HG03354 (cell line): ENCODE measurements around the gene CLEC16A.
A peak's percentile ranks its signal among the peaks of the same experiment; 100 is the strongest.

Source experiments
- ATAC-seq: cut with Tn5 transposase; IDR thresholded peaks from one replicate; pipeline ENCODE4 v1.9.1; 2021; ENCODE audit warnings: mild to moderate bottlenecking; ENCODE audit not compliant: unreplicated experiment, poor library complexity, severe bottlenecking

CLEC16A gene

GRCh38 chr16:10982465-10983150 is 38.2 kb downstream of the CLEC16A start:
- peak; percentile 57 for ATAC-seq

GRCh38 chr16:10983159-10983558 is 38.8 kb downstream of the CLEC16A start:
- no peak for ATAC-seq

- ATAC-seq = no peak
Measured at GRCh38 chr16:10984509-10984908, 40.1 kb downstream of the CLEC16A start.

GRCh38 chr16:10987361-10988163 is 43.2 kb downstream of the CLEC16A start:
- ATAC-seq = no peak

GRCh38 chr16:10988164-10988803 is 43.9 kb downstream of the CLEC16A start:
- peak; percentile 59 for ATAC-seq

GRCh38 chr16:10988879-10989278 is 44.5 kb downstream of the CLEC16A start:
- no peak for ATAC-seq

- no peak for ATAC-seq
Measured at GRCh38 chr16:10989559-10989958, 45.2 kb downstream of the CLEC16A start.

GRCh38 chr16:10990378-10990777 is 46.0 kb downstream of the CLEC16A start:
- ATAC-seq = no peak

- ATAC-seq = no peak
Measured at GRCh38 chr16:10992112-10992511, 47.7 kb downstream of the CLEC16A start.

GRCh38 chr16:10992797-10993196 is 48.4 kb downstream of the CLEC16A start:
- ATAC-seq = no peak

- ATAC-seq = no peak
Measured at GRCh38 chr16:10993649-10994048, 49.3 kb downstream of the CLEC16A start.

- ATAC-seq = no peak
Measured at GRCh38 chr16:10994571-10994970, 50.2 kb downstream of the CLEC16A start.

- no peak for ATAC-seq
Measured at GRCh38 chr16:10995565-10995964, 51.2 kb downstream of the CLEC16A start.

GRCh38 chr16:10997485-10997884 is 53.1 kb downstream of the CLEC16A start:
- no peak for ATAC-seq

GRCh38 chr16:10999300-10999699 is 54.9 kb downstream of the CLEC16A start:
- no peak for ATAC-seq

GRCh38 chr16:11001611-11002010 is 57.2 kb downstream of the CLEC16A start:
- ATAC-seq = no peak

- no peak for ATAC-seq
Measured at GRCh38 chr16:11003141-11003540, 58.8 kb downstream of the CLEC16A start.

- no peak for ATAC-seq
Measured at GRCh38 chr16:11004351-11004750, 60.0 kb downstream of the CLEC16A start.

GRCh38 chr16:11004973-11005610 is 60.7 kb downstream of the CLEC16A start:
- no peak for ATAC-seq

GRCh38 chr16:11005611-11005975 is 61.2 kb downstream of the CLEC16A start:
- no peak for ATAC-seq
